HG02588 (cell line): ENCODE measurements around the gene PRR29.
"Not testable (repeated sequence)": the region's sequence is repeated elsewhere in the genome, so short reads cannot be mapped to it uniquely, and the experiment has no call there.

Source experiments
- ATAC-seq: cut with Tn5 transposase; IDR thresholded peaks from one replicate; pipeline ENCODE4 v1.9.1; 2021; ENCODE audit warnings: mild to moderate bottlenecking, moderate library complexity; ENCODE audit not compliant: unreplicated experiment

Gene PRR29

DNA sequence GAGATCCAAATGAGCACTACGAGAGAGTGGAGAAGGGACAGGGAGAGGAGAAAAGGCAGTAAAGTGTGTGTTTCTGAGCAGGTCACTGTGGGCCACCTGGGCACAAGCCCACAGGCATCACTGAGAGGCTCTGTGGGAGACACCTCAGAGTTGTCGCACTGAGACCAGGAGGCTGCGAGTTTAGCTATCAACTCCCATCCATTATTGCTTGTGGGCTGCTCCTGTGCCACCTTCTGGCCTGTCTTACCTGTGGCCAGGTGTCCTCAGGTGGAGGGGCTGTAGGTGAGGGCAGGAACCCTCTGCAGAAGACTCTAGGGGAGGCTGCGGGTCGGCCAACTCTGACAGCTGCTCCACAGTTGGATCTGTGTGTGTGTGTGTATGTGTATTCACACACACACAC lies 2.5 kb upstream of the PRR29 start:
- ATAC-seq: no peak

DNA sequence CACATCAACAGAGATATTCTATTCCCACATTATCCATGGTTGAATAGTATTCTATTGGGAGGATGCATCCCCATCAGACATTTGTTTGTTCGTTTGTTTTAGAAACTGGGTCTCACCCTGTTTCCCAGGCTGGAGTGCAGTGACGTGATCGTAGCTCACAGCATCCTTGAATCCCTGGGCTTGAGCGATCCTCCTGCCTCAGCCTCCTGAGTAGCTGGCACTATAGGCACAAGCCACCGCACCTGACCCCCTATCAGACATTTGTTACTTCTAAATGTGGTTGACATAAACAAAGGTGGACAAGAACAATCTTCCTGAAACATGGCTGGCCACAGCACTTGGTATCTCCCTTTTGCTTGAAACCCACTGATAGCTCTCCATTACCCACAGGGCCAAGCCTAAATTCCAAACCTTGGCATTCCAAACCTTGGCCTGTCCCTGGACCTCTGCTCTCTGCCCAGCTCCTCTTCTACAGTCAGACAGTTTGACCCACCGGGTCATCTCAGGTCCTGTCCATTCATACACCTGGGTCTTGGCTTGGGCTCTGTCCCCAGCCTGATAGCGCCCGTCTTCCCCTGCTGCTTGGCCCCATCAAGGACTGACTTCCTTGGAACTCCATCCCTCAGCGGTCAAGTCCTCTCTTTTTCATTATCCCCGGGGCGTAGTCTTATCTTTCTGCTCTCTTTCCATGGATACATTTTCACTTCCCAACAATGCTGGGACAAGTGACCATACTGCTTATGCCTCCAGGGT lies 1.5 kb upstream of the PRR29 start:
- ATAC-seq: no peak

DNA sequence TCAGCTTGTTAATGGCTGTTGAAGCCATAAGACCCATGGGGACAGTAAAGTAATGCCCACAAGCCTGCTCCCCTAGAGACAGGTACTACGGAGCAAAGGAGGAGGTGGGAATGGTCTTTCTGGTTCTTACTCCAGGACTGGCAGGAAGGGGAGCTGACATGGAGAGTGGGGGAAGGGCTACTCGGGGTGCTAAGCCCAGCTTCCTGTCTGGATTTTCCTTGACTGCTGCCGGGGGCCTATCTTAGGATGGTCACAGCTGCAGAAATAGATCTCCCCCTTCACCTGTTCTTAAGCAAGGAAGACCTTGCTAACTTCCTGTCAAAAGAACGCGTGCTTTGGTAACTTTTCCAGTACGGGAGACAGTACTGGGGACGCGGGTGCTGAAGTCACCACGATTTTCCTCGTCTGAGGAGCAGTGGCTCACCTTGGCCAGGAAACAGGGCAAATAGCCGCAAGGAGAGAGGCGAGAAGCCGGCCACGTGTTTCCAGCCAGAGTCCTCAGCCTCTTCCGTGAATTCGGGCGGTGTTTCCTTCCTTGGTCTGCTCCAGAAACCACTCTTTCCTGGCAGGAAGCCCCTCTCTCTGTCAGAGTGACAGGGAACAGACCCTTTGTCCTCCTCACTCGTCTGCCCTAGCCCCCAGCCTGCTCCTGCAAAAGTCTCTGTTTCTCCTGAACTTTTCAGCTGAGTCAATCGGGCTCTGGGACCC lies 656 bp upstream of the PRR29 start:
- ATAC-seq: no peak

DNA sequence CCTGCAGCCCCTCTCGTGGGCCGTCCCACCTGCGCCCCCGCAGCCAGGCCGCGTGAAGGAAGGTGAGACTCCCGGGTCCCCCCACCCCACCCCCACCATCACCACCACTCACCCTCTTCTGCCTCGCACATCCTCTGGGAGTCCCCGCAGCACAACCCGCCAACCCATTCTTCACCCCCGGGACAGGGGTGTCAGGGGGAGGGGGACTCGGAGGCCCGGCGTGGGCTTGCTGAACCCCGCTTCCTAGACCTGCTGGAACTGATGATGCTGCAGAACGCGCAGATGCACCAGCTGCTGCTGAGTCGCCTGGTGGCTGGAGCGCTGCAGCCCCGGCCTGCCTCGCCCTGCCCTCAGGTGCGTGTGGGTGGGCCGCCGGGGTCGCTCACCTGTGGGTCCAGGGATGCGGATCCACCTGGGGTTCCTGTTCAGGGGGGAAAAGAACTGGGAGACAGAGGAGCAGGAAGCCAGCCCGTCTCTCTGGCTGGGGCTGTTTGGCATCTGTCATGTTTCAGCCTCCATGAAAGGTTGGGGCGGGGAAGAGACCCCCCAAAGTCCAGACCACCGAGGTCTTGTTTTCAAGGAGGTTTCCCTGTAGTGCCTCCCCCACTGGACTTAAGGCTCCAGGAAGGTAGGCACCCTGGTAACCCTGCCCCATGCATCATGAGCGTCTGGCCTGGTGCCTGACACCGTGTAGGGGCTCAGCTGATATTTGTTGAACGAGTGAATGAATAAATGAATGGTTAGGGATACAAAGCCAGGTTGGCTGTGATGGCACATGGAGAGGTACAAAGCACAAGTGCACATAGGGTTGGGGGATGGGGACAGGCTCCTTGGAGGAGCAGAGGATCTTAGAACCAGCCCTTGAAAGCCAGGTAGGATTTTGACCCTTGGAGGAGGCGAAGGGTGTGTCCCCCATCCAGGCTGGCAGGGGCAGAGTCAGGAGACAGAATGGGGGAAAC lies 849 bp downstream of the PRR29 start:
- ATAC-seq: no peak

DNA sequence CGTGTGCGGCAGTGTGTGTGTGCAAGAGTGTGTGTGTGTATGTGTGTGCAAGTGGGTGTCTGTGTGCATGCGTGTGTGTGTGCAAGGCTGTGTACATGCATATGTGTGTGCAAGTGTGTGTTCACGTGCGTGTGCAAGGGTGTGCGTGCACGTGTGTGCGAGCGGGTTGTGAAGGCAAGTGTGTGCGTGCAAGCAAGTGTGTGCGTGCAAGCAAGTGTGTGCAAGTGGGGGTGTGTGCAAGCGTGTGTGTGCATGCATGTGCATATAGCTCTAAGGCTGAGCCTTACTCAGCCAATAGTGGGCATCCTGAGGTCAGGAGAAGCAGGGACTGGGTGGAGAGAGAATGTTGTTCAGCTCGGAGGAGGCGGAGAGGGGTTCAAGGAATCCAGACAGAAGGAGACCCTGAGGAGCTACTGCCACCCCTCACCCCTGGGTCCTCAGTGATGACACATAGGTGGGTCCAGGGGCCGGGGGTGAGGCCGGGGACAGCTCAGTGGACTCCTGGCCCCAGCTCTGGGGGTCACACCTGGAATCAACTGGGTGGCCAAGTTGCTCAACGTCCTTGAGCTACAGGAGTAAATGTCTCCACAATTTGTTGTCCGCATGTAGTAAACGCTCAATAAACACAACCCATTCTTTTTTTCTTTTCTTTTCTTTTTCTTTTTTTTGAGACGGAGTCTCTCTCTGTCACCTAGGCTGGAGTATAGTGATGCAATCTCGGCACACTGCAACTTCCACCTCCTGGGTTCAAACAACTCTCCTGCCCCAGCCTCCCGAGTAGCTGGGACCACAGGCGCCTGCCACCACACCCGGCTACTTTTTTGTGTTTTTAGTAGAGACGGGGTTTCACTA lies 1.8 kb downstream of the PRR29 start:
- ATAC-seq: no peak

DNA sequence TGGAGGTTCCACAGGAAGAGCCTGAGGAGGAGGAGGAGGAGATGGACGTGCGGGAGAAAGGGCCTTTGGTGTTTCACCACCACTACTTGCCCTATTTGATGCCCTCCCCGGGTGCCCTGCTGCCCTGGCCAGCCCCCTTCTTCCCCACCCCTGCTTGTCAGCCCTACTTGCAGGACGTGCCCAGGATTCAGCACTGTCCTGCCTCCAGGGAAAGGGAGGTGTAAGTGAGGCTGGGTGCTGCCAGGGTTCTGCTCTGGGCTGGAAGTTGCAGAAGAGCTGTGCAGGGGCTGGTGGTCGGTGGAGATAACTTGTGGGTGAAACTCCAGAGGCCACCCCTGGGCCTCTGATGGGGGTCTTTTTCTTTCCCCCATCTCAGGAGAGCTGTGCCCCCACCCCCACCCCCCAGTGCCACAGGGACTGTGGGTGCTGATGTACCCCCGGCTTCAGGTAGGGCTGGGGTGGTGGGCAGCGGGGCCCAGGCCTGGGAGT lies 3.0 kb downstream of the PRR29 start:
- ATAC-seq: no peak

DNA sequence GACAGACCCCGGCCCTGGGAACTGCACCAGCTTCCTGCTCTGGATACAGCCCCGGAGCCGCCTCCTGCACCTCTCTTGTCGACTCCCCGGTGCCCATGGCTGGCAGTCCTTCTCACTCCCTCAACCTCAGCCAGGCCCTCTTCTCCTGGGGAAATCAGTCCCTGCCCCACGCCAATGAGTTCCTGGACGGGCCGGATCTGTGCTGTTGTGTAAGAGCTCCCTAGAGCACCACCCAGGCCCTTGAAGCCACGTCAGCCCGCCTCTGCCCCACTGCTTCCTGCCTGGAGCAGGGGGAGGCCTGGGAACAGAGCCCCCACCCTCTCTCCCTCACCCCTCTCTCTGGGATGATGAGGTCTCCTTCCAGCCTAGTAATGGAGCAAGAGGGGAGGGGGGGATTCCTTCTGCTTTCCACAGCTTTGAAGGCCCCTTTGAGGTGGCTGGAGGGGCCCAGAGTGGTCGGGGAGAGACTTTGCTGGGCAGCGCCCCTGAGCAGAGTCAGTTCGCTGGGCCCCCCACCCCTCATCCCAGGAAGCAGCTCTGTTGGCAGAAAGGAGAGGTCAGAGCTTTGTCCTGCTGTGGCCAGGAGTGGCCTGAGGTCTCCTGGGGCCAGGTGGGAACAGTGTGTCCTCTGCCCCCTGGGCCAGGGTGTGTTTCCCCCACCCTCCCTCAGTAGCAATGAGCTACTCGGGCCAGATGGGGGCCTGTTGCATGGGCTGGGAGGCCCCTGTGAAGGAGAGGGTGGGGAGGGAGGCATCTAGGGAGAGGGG lies 3.8 kb downstream of the PRR29 start:
- ATAC-seq: no peak

DNA sequence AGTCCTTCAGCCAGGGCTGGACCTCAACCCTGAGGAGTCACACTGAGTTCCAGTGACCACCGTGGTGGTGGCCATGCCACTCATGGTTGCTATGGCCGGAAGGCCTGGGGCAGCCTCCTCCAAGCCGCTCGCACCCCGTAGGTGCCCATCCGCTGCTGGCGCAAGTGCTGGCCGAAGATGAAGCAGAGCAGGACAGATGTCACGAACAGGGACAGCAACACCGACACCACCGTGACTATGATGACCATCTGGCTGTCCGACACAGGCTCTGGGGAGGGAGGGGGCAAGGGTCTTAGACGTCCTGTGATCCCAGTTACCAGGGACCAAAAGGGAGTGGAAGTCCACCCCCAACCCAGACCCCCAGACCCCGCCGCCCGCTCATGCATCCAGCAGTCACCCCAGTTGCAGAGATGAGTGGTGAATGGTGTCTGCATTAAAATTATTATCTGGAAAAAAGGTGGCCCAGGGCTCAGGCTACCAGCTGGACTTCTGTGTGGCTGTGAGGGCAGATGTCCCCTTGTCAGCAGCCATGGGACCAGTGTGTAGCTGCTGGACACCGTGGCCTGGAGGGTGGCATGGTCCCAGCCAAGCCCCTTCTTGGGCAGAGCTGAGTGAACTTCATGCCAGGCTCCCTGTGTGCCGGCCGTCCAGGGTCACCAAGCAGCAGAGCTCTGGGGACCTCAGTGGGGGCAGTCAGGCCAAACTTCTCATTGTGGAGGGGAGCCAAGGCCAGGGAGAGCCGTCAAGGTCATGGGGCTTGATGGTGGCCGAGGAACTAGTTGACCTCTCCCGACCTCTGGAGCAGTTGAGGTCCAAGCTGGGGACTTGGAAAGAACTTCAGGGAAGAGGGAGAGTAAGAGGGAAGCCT lies 4.7 kb downstream of the PRR29 start:
- no peak for ATAC-seq

DNA sequence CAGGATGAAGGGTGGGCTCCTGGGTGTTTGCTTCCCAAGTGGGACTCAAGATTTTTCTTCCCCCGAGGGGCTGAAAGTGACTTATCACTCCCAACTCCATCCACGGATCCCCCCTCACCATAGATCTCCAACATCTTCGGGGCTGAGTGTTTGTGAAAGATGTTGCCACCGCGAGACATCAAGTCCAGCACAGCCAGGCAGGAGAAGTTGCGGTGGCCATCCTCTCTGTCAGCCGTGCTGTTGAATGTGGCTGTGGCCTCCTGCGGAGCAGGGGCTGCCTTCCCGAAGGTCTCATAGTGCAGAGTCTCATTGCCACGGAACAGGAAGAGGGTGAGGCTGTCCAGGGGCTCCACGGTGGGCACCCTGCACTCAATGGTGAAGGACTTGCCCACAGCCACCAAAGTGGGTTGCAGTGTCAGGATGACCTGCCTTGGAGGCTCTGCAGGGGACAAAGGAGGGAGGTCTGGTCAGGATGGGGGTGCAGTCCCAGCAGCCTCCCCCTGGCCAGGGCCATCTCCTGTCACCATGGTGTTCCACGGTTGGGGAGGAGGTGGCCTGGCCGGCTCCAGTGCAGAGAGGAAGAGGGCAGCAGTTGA lies 5.5 kb downstream of the PRR29 start:
- no peak for ATAC-seq

DNA sequence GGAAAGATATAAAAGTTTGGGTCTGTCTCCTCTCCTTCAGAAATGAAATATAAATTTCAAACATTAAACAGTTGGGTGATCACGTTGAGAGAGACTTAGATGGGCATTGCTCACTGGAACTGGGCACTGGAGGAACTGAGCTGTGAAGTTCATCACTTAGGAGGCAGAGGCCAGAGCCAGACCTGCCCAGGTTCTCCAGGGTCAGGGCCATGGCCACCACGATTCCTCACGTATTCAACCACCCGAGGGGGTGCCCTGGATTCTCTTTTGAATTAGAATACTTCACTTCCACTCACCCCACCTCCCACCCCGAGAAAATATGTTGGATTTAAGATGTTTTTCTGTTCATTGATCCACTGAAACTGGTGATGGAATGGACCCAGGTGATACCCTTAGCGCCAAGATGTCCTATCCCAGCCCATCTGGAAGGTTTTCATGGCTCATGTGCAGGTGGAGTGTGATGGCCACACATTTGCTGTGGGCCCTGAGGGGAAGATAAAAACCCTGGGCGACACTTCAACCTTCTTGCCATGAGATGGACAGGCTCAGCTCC lies 6.1 kb downstream of the PRR29 start:
- ATAC-seq: no peak

DNA sequence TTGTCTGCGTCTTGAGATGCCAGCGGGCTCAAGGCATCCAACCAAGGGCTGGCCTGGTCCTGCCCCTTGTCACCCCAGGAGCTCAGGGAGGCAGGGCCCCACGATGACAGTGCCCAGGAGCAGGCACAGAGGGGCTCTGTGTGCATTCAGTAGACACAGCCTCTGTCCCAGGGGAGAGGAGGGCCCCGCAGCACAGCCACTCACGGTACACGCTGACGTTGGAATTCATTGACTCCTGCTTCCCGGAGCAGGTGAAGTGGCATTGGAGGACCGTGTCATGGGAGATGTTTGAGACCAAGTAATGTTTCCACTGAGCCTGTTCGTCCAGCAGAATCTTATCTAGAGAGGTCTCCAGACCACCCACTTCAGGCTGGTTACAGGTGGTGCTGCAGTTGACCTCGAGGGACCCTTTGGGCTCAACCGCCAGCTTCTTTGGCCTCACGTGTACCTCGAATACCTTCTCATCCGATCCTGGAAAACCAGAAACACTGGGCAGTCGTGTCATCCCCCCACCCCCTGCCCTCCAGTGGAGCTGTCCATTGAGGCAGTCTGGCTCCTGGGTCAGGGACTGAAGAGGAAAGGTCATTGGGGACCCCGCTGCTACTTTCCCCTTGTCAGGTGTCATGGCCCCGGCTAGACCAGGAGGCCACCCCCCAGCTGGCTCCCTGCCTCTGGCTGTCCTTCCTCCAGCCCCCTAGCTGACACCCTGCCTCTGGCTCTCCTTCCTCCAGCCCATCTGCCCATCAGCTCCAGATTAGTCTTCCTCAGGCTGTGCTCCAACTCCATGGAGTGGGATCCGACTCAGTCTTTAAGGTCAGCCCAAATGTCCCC lies 7.0 kb downstream of the PRR29 start:
- ATAC-seq: no peak

DNA sequence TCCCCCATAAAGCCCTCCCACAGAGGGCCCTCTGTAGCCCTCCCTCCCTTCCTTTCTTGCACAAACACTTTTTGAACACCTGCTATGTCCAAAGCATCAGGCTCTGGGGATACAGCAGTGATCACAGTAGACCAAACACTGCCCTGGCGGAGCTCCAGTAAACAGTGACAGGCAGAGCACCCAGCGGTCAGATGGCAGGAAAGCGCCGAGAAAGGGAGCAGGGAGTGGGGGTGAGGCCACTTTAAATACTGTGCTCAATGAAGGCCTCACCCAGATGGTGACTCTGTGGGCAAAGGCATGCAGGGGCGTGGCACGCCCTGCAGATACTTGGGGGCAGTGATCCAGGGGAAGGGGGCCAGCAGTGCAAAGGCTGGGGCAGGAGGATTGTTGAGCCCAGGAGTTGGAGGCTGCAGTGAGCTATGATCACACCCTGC lies 7.6 kb downstream of the PRR29 start:
- no peak for ATAC-seq

DNA sequence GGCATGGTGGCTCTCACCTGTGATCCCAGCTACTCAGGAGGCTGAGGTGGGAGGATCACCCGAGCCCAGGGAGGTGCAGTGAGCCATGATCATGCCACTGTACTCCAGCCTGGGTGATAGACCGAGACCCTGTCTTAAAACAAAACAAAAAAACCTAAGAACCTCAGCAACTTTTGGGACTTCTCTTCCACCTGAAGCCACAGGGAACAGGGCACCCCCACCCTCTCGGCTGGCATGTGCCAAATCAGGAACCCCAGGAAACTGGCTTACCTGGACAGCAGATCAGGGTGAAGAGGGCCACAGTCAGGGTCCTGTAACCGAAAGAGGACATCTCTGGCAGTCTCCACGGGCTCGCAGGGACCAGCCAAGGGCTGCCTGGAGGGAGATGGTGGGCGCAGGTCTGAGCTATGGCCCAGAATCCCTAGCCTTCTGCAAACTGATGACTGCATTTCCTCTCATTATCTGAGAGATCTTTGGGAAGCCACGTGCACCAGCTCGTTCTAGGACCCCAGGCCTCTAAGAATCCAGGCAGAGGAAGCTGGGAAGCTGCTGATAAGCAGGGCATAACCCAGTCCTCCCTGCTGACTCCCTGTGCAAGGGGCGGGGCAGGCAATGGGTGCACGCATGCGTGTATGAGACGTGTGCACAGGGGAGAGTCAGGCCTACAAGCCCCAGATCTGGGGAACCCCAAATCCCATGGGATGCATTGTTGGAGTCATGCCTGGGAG lies 8.4 kb downstream of the PRR29 start:
- ATAC-seq: no peak

DNA sequence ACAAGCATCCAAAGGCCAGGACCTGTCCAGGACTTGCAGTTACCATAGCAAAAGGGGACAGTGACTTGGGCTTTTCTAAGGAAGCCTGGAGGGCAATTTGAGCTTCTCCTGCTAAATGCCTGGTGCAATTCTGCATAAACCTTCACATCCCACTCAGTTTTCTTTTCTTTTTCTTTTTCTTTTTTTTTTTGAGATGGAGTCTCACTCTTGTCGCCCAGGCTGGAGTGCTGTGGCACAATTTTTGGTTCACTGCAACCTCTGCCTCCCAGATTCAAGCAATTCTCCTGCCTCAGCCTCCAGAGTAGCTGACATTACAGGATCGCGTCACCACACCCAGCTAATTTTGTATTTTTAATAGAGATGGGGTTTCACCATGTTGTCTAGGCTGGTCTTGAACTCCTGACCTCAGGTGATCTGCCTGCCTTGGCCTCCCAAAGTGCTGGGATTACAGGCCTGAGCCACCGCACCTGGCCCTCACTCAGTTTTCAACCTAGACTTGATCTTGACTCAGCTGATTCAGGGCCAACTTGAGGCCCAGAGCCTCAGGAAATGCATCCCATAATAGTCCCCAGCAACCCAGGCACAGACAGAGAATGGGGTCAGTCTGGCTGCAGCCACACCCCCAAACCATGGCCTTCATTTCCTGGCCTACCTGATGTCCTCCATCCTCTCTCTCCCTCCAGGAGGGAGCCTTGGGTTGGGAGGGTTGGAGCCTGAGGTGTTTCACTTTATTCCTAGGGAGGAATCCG lies 9.1 kb downstream of the PRR29 start:
- not testable (repeated sequence) for ATAC-seq

DNA sequence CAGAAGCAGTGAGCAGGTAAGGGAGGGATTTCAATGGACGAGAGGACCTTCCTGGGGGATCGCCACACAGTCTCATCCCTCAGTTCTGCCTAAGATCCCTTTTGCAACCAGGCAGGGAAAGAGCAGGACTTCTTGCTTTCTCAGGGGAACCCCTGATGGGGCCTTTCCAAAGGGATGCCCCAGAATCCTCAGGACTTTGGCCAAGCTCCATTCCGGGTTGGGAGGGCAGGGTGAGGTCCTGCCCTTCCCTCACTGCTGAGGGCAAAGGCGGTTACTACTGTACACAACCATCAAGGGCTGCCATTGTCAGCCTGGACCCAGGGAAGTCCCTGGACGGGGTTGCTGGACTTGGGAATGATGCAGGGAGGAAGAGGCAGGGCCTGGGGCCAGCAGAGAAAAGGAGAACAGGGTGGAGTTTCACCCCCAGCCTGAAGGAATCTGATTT lies 9.7 kb downstream of the PRR29 start:
- no peak for ATAC-seq

DNA sequence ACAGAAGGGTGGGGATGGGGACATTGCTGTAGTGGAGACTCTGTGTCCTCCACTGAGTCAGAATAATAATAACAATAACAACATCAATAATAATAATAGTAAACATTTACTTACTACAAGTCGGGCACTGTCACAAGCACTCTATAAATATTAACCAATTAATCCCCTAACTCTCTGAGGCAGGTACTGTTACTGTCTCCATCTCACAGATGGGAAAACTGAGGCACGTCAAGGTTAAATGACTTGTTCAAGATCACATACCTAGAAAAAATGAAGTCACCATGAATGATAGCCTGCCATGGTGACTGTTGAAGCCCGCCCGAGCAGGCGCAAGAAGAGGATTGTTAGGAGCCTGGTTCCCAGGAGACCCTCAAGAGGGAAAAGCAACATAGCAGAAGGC lies 10.2 kb downstream of the PRR29 start:
- no peak for ATAC-seq
